ENCODE data around the gene TSPAN18.

Gene TSPAN18

GRCh38 chr11:44957776-44958564, 231.2 kb downstream of the TSPAN18 start:
- in situ Hi-C loops (cut with MboI; ENCODE audit: low pct_unique_long_range_greater_than_20kb, low sequenced_read_pairs, unreplicated experiment): no loop called here
- no peak for DNase-seq (ENCODE audit: low spot score)
- no peak for TF ChIP-seq CTCF (IDR thresholded peaks at IDR 0.05; ENCODE audit: extremely low read depth, insufficient read depth, missing control alignments)

DNA sequence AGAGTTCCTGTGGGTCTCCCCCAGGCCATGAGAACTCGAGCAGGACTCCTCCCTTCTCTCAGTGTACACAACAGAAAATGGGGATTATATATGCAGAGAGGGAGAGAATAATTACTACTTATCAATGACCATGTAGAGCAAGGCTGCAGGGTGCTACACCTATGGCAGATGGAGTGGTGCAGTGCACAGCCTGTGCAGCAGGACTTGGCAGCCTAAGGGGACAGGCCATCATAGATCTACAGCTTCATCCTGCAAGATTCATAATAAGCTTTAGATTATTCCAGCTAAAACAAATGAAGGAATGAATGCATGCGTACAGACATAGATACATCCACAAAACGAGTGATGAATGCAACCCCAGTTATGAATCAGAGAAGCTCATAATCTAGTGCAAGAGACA, 232.3 kb downstream of the TSPAN18 start:
- in situ Hi-C loops (cut with MboI; ENCODE audit: low pct_unique_long_range_greater_than_20kb, low sequenced_read_pairs, unreplicated experiment): no loop called here
- TF ChIP-seq CTCF (IDR thresholded peaks at IDR 0.05; ENCODE audit: extremely low read depth, insufficient read depth, missing control alignments): no peak
- DNase-seq (ENCODE audit: low spot score): no peak

DNA sequence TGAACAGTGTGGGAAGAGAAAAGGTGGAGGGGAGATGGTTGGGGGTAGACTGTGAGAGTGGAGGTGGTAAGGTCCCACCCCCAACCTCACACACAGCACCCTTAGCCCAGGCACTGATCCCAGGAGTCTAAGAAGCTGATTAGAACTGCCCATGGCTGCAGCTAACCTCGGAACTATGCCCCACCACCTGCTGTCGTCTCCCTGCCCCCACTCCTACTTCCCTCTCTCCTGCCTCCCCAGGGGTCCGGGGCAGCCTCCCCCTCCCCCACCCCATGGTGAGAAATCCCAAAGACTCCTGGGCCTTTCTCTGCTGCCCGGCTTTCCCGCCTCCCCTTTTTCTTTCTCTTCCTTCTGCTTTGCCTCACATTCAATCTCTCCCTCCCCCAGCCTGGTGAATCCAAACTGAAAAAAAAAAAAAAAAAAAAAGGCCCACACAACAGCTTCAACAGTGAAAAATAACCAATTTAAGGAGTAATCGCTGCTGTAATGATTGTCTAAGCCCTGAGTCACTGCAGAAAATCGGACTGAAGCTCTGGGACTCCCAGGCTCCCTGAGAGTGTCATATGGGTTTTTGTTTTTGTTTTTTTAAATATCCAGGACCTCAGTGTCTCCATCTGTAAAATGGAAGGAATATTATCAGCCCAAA, 233.6 kb downstream of the TSPAN18 start:
- DNase-seq (ENCODE audit: low spot score): no peak
- in situ Hi-C loops (cut with MboI; ENCODE audit: low pct_unique_long_range_greater_than_20kb, low sequenced_read_pairs, unreplicated experiment): no loop called here
- TF ChIP-seq CTCF (IDR thresholded peaks at IDR 0.05; ENCODE audit: extremely low read depth, insufficient read depth, missing control alignments): no peak

DNA sequence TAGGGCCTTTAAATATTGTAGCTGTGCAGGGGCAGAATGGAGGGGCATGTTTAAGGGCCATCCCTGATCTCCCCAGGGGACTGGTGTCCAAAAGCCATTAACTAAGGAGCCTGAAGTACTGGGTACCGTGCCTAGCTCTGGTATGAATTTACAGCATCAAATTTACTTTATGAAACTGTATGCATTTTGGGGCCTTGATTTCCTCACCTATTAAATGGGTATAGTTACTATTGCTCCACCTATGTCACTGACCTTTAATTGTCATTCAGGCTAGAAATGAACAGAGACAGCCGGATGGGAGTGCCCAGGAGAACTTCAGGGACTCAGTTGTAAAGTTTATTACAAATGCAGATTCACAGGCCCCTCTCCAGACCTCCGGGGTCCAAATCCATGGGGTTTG, 235.7 kb downstream of the TSPAN18 start:
- no peak for DNase-seq (ENCODE audit: low spot score)
- TF ChIP-seq CTCF (IDR thresholded peaks at IDR 0.05; ENCODE audit: extremely low read depth, insufficient read depth, missing control alignments): no peak
- in situ Hi-C loops (cut with MboI; ENCODE audit: low pct_unique_long_range_greater_than_20kb, low sequenced_read_pairs, unreplicated experiment): no loop called here

DNA sequence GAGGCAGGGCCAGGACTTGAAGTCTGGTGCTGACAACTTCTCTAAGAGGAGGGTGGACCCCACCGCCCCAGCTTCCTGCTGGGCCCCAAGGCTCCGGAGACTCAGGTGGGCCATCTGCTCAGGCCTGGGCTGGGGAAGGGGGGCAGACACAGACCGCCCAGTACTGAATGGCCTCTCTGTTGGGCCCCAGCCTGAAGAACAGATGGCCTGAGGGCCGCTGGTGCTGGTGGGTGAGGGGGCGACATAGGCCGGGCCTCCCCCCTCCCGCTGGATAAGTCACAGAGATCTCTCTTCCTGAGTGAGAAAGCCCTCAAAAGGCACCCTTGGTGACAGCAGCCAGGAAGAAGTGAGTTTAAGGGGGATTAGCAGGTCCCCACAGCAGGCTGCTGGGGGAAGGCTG, 236.4 kb downstream of the TSPAN18 start:
- no peak for TF ChIP-seq CTCF (IDR thresholded peaks at IDR 0.05; ENCODE audit: extremely low read depth, insufficient read depth, missing control alignments)
- in situ Hi-C loops (cut with MboI; ENCODE audit: low pct_unique_long_range_greater_than_20kb, low sequenced_read_pairs, unreplicated experiment): no loop called here
- DNase-seq (ENCODE audit: low spot score): no peak

DNA sequence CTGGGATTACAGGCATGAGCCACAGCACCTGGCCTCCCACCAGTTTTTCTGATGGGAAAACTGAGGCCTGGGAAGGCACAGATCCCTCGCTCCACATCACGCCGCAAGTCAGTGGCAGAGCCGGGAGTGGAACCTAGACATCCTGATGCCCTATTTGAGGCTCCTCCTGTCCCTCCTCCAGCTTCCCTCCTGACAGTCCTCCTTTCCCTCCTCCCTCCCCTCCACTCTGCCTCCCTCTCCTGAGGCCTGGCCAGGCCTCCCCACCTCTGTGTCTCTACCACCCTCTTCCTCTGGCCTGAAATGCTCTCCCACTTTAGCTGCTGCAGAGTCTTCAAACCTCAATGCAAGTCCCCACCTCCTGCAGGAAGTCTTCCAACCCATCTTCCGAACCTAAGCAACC, 237.2 kb downstream of the TSPAN18 start:
- no peak for TF ChIP-seq CTCF (IDR thresholded peaks at IDR 0.05; ENCODE audit: extremely low read depth, insufficient read depth, missing control alignments)
- in situ Hi-C loops (cut with MboI; ENCODE audit: low pct_unique_long_range_greater_than_20kb, low sequenced_read_pairs, unreplicated experiment): no loop called here
- no peak for DNase-seq (ENCODE audit: low spot score)

Data from GM13977 (cell line).